GM19193 (cell line): ENCODE data around the gene BCHE.

Source experiments
- POLR2A ChIP-seq: IDR thresholded peaks from 4 replicates; pipeline ENCODE4 v1.6.1; 2011; ENCODE audit not compliant: insufficient read depth, insufficient read length; ENCODE audit errors: extremely low read depth

BCHE gene

GRCh38 chr3:165725296-165725695 is 111.9 kb downstream of the BCHE start:
- TF ChIP-seq POLR2A, result no peak
